PC-9 (cell line): ENCODE measurements around the gene PCID2.

Experiments
- CTCF ChIP-seq: fragments of 200-600 bp; sonication (generic); conservative IDR thresholded peaks from 2 replicates; pipeline ENCODE4 v1.6.1; 2017; ENCODE audit warnings: mixed run types, antibody characterized with exemption, mild to moderate bottlenecking, moderate library complexity
- EZH2 ChIP-seq: fragments of 200-600 bp; sonication (generic); IDR thresholded peaks from 2 replicates; pipeline ENCODE4 v1.8.0; 2017; ENCODE audit warnings: antibody characterized with exemption, low read depth

GRCh38 chr13:113170511-113170910 lies 38.0 kb downstream of the PCID2 start:
- TF ChIP-seq CTCF, result no peak
- no peak for TF ChIP-seq EZH2
